Measurements from ENCODE around the gene NPDC1.

The NPDC1 gene

DNA sequence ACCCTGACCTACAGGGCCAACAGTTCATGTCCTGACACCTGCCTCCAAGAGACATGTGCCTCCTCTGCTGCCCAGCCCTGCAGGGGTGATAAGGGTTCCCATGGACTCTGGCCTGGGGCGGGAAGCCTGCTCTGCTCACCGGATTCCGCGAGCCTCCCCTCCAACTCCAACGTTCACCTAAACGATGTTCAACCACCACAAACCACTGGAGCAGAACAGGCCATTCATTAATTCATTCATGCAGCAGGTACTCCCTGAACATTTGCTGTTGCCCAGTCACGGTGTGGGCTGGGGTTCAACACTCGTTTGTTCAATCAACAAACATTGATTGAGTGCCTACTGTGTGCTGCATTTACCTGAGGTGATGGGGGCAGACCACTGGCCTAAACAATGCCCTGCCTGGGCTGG, 28.0 kb upstream of the NPDC1 start:
- DNase-seq (ENCODE audit: insufficient read length, low spot score) (no peak), FAIRE-seq (no peak)
- TF ChIP-seq, protein P1, sequence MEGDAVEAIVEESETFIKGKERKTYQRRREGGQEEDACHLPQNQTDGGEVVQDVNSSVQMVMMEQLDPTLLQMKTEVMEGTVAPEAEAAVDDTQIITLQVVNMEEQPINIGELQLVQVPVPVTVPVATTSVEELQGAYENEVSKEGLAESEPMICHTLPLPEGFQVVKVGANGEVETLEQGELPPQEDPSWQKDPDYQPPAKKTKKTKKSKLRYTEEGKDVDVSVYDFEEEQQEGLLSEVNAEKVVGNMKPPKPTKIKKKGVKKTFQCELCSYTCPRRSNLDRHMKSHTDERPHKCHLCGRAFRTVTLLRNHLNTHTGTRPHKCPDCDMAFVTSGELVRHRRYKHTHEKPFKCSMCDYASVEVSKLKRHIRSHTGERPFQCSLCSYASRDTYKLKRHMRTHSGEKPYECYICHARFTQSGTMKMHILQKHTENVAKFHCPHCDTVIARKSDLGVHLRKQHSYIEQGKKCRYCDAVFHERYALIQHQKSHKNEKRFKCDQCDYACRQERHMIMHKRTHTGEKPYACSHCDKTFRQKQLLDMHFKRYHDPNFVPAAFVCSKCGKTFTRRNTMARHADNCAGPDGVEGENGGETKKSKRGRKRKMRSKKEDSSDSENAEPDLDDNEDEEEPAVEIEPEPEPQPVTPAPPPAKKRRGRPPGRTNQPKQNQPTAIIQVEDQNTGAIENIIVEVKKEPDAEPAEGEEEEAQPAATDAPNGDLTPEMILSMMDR (IDR thresholded peaks at IDR 0.05; ENCODE audit: insufficient read depth, missing control alignments), result no peak

DNA sequence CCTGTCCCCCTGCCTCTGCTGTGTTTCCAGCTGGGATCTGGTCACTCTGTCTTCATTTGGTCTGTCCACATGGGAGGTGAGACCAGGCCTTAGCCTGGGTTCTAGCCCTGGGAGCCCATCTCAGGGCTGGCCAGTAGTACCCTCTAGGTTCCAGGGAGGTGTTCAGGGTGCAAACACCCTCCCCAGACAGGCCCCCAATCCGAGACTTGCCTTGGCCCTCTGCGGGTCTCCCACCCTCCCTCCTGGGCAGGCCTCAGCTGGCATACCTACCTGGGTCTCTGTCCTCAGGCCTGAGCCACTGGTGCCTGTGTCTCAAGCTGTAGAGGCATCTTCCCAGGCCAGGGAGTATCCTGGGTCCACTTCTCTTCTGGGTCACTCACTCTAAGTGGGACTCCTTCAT, 25.3 kb upstream of the NPDC1 start:
- DNase-seq (ENCODE audit: insufficient read length, low spot score), result no peak
- TF ChIP-seq, protein P1 (IDR thresholded peaks at IDR 0.05; ENCODE audit: insufficient read depth, missing control alignments), result no peak
- no peak for FAIRE-seq

DNA sequence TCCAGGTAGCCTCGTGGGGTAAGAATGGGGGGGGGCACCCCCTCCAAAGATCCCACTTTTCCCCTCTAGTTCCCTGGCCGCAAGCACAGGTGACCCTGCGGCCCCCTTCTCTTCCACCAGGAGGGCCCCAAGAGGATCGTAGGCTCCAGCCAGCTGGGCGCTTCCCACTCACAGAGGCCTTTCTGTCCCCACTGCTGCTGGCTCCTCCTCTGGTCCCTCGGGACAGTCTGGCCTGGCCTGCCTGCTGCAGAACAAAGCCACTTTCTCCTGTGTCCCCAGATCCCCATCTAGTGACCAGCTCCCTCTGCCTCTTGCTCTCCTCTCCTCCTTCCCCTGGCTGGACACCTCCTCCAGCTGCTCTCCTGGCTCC, 24.9 kb upstream of the NPDC1 start:
- FAIRE-seq (no peak), DNase-seq (ENCODE audit: insufficient read length, low spot score) (no peak)
- TF ChIP-seq, protein P1 (IDR thresholded peaks at IDR 0.05; ENCODE audit: insufficient read depth, missing control alignments), result no peak

DNA sequence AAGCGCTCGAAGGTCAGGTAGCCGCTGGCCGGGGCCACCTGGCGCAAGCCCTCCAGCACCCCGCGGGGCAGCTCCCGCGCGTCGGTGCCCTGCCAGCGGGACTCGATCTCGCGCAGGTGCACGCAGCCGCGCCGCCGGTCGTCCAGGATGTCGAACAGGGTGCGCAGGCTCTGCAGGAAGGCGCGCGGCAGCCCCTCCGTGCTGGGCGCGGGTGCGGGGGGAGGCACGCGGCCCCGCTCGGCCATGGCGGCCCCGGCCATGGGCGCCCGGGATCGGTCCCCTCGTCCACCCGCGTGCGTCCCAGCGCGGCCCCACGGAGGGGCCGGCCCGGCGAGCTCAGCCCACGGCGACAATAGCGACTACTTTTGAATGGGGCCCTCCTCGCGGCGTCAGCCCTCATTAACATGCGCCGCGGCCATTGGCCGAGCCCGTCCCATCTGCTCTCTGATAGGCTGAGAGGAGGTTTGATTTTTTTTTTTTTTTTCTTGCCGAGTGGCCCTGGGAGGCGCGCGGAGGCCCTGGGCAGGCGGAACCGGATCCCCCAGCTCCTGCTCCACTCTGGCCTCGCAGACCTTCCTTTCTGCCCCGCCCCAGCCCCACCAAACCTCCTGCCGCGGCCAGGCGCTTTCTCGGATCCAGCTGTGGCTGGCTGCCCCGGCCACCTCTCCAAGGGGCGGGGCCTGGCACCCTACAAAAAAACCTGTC, 24.4 kb upstream of the NPDC1 start, which contains the start of gene SAPCD2:
Gene SAPCD2 (minus strand): TSS at position 357 of the 705 bp plus-strand sequence. CDS start 97 bp downstream, at position 260.
- FAIRE-seq (no peak), DNase-seq (ENCODE audit: insufficient read length, low spot score) (no peak)
- TF ChIP-seq, protein P1 (IDR thresholded peaks at IDR 0.05; ENCODE audit: insufficient read depth, missing control alignments), result no peak

DNA sequence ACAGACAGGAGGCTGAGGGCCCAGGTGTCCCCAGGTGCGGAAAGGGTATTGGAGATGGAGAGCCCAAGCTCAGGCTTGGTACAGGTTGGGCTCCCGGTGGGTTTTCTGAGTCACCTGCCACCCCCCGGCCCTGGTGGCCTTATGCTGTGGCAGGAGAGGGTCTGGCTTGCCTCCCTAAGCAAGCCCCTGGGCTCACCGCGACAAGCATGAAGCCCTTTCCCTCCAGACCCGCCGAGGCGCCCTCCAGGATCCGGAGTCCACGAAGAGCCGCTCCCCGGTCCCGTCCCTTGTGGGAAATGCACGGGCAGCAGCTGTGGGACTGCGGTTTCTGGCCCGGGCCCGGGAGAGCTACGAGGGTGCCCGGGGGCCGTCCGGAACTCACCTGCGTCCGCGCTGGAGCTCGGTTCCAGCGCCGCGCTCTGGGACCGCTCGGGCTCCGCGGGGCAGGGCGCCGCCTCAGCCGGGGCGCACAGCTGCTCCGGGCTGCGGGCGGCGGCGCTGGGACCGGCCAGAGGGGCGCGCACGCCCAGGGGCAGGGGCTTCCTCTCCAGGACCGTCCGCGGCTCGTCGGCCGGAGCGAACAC, 23.6 kb upstream of the NPDC1 start:
- no peak for FAIRE-seq
- TF ChIP-seq, protein P1 (IDR thresholded peaks at IDR 0.05; ENCODE audit: insufficient read depth, missing control alignments), result no peak
- no peak for DNase-seq (ENCODE audit: insufficient read length, low spot score)

DNA sequence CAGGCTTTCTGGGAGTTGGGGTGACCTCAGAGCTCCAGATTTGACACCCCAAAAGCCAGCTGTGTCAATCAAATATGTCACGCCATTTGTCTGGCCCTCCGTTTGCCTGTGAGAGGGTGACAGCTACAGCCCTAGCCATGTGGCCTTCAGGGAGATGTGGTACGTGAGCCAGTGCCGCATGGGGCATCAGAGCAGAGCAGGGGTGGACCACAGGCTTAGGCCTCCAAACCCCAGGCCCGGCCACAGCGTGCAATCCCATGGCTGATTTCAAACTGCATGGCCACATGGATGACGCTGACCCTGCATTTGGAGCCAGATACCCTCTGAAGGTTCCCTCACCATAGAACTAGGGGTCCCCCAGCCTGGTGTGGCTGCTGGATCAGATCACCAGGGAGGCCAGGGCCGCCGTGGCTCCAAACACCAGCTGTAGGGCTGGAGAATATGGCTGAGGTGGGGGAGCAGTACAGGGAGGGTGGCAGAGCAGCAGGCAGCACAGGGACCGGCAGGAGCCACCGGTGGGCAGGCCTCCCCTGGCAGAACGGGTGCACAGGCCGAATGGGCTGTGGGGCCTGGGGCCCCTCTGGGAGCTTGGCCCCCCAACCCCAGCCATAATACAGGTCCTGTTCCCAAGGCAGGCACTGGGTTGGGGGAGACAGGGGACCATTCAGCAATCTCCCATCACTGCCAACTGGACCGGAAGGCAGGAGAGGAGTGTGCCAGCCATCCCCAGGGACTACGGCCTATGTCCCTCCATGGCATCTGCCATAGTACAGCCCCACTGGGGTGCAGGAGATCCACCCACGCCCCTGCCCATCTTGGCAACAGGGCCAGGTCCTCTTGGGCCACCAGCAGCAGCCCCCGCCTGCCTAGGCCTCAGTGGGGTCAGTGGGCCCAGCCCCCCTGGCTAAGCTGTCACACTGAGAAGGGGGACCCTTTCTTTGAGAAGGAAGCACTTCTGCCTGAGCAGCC, 22.8 kb upstream of the NPDC1 start:
- FAIRE-seq (no peak), DNase-seq (ENCODE audit: insufficient read length, low spot score) (no peak)
- TF ChIP-seq, protein P1 (IDR thresholded peaks at IDR 0.05; ENCODE audit: insufficient read depth, missing control alignments), result no peak

Data from D721Med (cell line).